ENCODE results near the gene CCDC12.

Gene CCDC12

GRCh38 chr3:46955157-46955556 lies 21.4 kb downstream of the CCDC12 start:
- DNase-seq, result no peak

GRCh38 chr3:46954178-46954577 lies 22.4 kb downstream of the CCDC12 start:
- no peak for DNase-seq

- DNase-seq, result no peak
Observed at GRCh38 chr3:46953234-46954010, 23.1 kb downstream of the CCDC12 start.

- no peak for DNase-seq
Observed at GRCh38 chr3:46952813-46953212, 23.7 kb downstream of the CCDC12 start.

GRCh38 chr3:46950650-46951241 lies 25.8 kb downstream of the CCDC12 start:
- no peak for DNase-seq

GRCh38 chr3:46950177-46950576 lies 26.4 kb downstream of the CCDC12 start:
- no peak for DNase-seq

- no peak for DNase-seq
Observed at GRCh38 chr3:46948830-46949671, 27.5 kb downstream of the CCDC12 start.

- DNase-seq, result peak; percentile 32
Observed at GRCh38 chr3:46947981-46948791, 28.4 kb downstream of the CCDC12 start.

GRCh38 chr3:46947546-46947901 lies 29.0 kb downstream of the CCDC12 start:
- DNase-seq, result no peak

GRCh38 chr3:46946856-46947545 lies 29.5 kb downstream of the CCDC12 start:
- DNase-seq, result peak; percentile 32

GRCh38 chr3:46946416-46946815 lies 30.1 kb downstream of the CCDC12 start:
- no peak for DNase-seq

GRCh38 chr3:46944191-46944590 lies 32.4 kb downstream of the CCDC12 start:
- DNase-seq, result no peak

- no peak for DNase-seq
Observed at GRCh38 chr3:46943237-46944187, 33.0 kb downstream of the CCDC12 start.

- no peak for DNase-seq
Observed at GRCh38 chr3:46942481-46943236, 33.9 kb downstream of the CCDC12 start.

GRCh38 chr3:46942076-46942475 lies 34.5 kb downstream of the CCDC12 start:
- DNase-seq, result no peak

- no peak for DNase-seq
Observed at GRCh38 chr3:46939578-46940445, 36.7 kb downstream of the CCDC12 start.

- DNase-seq, result no peak
Observed at GRCh38 chr3:46938118-46938517, 38.4 kb downstream of the CCDC12 start.

GRCh38 chr3:46936733-46937250 lies 39.8 kb downstream of the CCDC12 start:
- no peak for DNase-seq

- DNase-seq, result no peak
Observed at GRCh38 chr3:46935989-46936558, 40.5 kb downstream of the CCDC12 start.

All from activated naive CD4-positive, alpha-beta T cell treated with anti-CD3 and anti-CD28 coated beads, Interleukin-2, amount 50 U/mL, for 16 hours (primary cell).